ENCODE data around the gene DNAAF1.

DNA sequence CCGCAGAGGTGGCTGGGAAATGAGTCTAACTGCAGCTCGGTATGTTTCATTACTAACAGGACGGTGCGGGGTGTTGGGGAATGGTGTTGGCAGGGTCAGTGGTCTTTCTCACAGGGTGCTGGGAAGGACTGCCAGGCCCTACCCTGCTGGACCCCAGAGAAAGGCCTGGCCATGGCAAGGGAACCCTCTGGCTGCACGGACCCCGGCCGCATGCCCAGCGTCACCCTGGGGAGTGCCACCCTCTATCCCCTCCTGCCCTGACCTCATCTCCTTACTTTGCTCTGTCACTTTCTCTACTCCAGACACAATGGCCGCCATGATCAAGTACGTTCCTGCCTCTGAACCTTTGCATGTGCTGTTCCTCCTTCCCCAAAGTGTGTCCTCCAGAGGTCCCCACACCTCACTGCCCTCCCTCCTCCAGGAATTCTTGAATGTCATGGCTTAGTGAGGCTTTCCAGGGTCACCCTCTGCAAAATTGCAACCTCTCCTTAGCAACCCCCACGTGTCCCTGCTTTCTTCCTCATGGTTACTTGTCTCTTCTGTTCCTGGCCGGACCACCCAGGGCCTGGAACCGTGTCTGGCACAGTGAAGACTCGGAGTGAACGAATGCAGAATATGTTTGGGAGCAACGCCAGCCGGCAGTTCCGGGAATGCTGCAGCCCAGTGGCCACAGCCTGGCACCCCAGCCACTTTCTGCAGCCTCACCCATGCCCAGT is 61.0 kb downstream of the DNAAF1 start:
- TF ChIP-seq EZH2phosphoT487 (IDR thresholded peaks at IDR 0.05; ENCODE audit: insufficient read depth, low read depth) (no peak), EZH2 (IDR thresholded peaks at IDR 0.05; ENCODE audit: insufficient read depth, poor library complexity, severe bottlenecking) (no peak)

All from GM23248 (cell line).